Measurements from ENCODE around the gene HMGXB4. TPM values are rescaled to one million over a fixed set of nuclear protein-coding genes. Genes with fewer than 3 reads are reported as not detected.

The HMGXB4 gene
- total RNA-seq, 4 donors from 2014 or later: 13.3 to 19.6 (median 15.9) TPM

GRCh38 chr22:35264986-35265385 is 7.7 kb downstream of the HMGXB4 start:
- TF ChIP-seq, protein P1, sequence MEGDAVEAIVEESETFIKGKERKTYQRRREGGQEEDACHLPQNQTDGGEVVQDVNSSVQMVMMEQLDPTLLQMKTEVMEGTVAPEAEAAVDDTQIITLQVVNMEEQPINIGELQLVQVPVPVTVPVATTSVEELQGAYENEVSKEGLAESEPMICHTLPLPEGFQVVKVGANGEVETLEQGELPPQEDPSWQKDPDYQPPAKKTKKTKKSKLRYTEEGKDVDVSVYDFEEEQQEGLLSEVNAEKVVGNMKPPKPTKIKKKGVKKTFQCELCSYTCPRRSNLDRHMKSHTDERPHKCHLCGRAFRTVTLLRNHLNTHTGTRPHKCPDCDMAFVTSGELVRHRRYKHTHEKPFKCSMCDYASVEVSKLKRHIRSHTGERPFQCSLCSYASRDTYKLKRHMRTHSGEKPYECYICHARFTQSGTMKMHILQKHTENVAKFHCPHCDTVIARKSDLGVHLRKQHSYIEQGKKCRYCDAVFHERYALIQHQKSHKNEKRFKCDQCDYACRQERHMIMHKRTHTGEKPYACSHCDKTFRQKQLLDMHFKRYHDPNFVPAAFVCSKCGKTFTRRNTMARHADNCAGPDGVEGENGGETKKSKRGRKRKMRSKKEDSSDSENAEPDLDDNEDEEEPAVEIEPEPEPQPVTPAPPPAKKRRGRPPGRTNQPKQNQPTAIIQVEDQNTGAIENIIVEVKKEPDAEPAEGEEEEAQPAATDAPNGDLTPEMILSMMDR (IDR thresholded peaks at IDR 0.05; ENCODE audit: low read depth): no peak

DNA sequence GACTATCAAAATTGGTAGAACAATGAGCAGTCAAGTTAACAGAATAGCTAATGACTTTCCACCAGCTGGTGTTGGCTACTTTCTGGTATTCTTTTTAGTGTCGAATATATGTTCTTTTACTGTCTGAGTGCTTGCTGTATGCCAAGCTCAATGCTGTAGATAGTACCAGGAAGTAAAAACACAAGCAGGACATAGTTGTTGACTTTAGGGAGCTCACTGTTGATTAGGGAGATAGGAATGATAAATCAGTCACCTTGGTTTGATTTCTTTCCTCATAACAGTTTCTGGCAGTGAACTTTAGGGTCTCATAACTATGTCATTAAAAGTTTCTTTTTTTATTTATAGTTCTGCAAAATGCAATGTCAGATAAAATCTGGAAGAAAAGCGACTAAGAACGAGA is 9.0 kb downstream of the HMGXB4 start:
- TF ChIP-seq, protein P1 (IDR thresholded peaks at IDR 0.05; ENCODE audit: low read depth): no peak

DNA sequence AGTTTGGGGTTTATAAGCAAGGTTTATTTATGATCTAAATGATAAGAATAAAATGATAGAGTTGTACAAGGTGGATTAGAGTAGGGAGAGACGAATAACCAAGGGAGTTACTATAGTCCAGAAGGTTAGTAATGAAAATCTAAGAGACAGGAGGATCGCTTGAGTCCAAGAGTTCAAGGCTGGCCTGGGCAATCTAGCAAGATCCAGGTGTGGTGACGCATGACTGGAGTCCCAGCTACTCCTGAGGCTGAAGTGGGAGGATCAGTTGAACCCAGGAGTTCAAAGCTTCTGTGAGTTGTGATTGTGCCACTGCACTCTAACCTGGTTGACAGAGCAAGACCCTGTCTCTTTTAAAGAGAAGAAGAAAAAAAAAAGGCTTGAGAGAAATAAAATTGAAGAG is 12.3 kb downstream of the HMGXB4 start:
- TF ChIP-seq, protein P1 (IDR thresholded peaks at IDR 0.05; ENCODE audit: low read depth): no peak

GRCh38 chr22:35274154-35274871 is 17.0 kb downstream of the HMGXB4 start:
- TF ChIP-seq, protein P1 (IDR thresholded peaks at IDR 0.05; ENCODE audit: low read depth): no peak

DNA sequence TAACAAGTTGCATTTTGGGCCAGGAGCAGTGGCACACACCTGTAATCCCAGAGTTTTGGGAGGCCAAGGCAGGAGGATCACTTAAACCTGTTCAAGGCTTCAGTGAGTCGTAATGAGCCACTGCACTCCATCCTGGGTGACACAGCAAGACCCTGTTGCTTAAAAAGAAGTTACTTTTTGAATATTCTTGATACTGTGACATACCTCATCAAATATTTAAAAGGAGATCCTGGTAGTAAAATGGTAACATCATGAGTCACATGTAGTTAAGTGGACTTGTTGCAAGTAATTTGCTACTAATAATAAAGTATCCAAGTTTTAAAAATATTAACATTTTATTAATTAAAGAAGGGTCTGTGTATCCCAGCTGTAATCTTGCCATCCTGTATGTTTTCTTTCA is 18.3 kb downstream of the HMGXB4 start:
- TF ChIP-seq, protein P1 (IDR thresholded peaks at IDR 0.05; ENCODE audit: low read depth): no peak

GRCh38 chr22:35276019-35276418 is 18.7 kb downstream of the HMGXB4 start:
- TF ChIP-seq, protein P1 (IDR thresholded peaks at IDR 0.05; ENCODE audit: low read depth): no peak

DNA sequence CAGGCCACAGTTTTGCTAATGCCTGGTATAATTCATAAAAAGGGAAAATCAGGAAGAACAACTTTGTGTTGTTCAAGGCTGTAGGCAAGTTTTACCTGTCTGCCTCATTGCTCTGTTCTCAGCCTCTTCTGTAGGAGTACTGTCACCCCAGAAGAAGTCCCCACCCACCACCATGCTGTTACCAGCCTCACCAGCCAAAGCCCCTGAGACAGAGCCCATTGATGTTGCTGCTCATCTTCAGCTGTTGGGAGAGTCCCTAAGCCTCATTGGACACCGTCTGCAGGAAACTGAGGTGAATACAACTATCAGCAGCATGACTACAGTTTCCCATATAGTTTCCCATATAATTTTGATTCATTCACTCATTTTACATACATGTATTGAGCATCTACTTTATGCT is 30.8 kb downstream of the HMGXB4 start:
- TF ChIP-seq, protein P1 (IDR thresholded peaks at IDR 0.05; ENCODE audit: low read depth): no peak
